Hypothalamus (tissue), 51 donors: ENCODE measurements around the gene IQSEC2.

Experiments used
- DNase-seq, 51 donors: peaks; one replicate each; lab custom pipeline; 2025; lab: John Stamatoyannopoulos, UW

The IQSEC2 gene

DNA sequence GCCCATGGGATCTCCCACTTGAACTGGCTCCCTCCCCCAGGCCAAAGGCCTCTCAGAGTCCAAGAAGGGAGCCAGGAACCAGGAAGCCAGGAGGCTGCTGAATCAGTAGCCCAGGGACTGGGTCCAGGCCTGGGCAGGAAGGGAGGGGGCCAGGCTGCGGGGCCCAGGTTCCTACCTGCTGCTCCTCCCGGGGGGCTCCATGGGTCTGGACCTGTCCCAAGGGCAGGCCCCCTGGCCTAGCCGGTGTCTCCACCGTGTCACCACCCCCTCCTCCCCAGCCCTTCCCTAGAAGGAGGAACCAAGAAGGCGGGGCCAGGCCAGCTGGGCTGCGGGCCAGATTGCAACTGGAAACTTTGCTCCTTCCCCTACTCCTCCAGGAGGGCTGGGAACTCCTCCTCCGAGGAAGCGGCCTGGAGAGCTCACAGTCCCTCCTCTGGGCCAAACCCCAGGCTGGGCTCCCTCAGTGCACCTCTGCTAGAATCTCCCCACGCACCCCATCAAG, at the start of gene IQSEC2:
Gene IQSEC2 (minus strand): TSS at position 264 of the 502 bp plus-strand sequence.
- peak in 36 of 51 donors; percentile 3 to 59 (median 33) for DNase-seq

DNA sequence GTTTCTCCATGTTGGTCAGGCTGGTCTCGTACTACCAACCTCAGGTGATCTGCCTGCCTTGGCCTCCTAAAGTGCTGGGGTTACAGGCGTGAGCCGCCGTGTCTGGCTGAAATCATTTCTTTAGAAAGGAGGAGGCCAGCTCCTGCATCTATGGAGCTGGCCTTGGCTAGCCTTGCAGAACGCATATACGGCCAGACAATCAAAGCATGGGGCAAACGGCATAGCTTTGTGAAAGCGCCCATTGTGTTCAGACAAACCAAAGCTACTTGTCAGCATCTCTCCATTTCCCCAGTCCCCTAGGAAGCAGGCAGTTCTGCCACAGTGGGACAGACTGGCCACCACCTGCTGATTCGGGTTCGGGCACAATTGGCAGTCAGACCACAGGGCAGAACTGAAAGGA, 48.9 kb upstream of the IQSEC2 start:
- peak in 11 of 51 donors; percentile 0 to 48 (median 10) for DNase-seq

DNA sequence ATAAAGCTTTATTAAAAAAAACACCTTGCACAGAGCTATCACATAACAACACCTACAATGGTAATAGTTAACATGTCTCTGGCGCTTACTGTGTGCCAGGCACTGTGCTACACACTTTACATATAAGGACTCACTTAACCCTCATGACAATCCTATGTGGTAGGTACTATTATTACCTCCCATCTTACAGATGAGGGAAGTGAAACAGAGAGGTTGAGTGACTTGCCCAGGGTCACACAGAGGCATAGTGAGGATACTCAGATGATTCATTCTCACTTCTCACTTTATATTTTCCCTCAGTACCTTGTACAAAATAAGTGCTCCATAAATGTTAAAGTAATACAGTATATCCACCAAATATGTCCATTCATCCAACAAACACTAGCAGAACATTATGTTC, 43.4 kb upstream of the IQSEC2 start:
- no peak for DNase-seq

DNA sequence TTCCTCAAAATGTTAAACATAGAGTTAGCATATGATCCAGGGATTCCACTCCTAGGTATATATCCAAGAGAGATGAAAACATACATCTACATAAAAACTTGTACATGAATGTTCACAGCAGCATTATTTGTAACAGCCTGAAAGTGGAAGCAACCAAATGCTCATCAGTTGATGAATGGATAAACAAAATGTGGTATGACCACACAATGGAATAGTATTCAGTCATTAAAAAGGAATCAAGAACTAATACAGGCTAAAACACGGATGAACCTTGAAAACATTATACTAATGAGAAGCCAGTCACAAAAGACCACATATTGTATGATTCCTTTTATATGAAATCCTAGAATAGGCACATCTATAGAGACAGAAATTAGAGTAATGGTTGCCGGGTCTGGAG, 42.7 kb upstream of the IQSEC2 start:
- no peak for DNase-seq

DNA sequence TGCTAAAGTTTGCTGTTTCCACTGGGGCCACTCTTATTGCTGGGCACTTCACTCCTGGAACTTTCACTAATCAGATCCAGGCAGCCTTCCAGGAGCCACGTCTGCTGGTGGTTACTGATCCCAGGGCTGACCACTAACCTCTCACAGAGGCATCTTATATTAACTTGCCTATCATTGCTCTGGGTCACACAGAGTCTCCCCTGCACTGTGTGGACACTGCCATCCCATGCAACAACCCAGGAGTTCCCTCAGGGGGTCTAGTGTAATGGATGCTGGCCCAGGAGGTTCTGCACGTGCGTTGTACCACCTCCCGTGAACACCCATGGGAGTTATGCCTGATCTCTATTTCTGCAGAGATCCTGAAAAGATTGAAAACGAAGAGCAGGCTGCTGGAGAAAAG, 41.8 kb upstream of the IQSEC2 start:
- no peak for DNase-seq

DNA sequence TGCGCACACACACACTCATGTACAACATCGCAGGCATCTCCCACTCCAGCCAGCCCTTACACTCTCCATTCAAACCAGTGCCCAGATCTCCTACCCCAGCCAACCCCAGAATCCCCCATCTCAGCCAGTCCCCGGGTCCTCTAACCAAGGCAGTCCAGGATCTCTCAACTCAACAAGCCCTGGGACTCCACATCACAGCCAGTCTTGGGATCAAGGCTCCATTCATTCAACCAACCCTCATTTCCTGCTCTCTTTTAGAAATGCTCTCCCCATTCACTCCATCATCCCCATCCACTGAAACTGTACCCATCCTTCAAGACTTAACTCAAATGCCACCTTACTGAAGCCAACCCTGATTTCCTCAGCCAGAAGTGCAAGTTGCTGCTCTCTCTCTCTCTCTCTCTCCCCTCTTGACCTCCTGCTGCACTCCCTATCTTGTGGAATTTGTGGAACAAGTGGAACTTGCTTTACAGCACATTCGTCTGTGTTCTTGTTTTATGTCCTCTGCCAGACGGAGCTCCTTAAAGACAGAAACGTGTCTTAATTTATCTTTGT, 40.6 kb upstream of the IQSEC2 start:
- DNase-seq = no peak

DNA sequence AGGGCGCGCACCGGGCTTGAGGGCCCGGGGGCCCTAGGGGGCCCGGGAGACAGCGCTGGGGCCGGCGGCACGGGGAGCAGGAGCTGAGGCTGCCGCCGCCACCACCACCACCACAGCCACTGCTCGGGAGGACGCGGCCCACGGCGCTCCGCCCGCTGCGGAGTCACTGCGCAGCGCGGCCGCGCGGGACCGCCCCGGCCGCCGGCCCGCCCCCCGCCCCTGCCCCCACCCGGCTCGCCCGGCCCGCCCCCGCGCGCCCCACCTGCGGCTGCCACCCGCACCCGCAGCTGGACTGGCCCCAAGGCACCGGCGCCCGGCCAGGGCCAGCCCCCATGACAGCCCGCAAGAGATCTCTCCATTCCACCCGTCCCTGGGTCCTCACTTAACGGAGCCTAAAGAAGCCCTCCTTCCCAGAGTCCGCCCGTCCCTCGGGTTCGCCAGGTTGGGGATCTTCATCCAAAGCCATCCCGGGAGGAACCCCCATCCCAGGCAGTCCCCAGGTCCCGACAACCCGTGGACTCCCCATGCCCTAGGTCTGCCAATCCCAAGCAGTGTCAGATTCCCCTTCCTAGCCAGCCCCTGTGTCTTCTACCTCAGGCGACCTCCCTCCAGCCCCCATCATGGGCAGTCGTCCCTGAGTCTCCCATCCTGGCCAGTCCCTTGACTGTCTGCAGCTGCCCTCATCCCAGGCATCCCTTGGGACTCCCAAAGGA, 40.0 kb upstream of the IQSEC2 start:
- peak in 17 of 51 donors; percentile 2 to 45 (median 11) for DNase-seq

DNA sequence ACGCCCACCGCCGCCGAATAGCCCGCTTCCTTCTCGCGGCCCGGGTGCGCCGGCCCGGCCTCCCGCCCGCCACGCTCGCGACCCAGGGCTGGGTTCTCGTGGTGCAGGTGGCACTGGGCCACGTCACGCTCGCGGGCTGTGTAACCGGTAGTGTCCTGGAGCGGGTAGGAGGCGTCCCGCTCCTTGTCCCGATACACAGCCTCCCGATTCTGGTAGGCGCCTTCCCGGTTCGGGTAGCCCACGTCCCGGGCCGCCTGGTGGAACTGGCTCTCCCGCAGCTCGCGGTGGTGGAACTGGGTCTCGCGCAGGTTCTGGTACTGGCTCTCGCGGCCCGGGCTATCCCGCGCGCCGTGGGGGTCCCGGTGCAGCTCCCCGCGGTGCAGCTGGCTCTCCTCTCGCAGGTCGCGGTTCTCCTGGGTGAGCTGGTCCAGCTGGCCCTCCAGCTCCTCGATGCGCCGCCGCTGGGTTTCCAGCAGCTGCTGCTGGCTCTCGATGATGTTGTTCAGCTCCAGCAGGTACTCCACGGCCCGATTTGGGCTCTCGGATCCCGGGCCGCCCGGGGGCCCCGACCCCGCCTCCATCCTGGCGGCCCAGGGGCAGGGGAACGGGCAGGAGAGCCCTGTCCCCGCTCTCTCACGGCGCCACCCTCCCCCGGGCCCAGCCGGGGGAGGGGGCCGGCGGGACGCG, 39.3 kb upstream of the IQSEC2 start:
- DNase-seq = peak in 11 of 51 donors; percentile 0 to 28 (median 9)

DNA sequence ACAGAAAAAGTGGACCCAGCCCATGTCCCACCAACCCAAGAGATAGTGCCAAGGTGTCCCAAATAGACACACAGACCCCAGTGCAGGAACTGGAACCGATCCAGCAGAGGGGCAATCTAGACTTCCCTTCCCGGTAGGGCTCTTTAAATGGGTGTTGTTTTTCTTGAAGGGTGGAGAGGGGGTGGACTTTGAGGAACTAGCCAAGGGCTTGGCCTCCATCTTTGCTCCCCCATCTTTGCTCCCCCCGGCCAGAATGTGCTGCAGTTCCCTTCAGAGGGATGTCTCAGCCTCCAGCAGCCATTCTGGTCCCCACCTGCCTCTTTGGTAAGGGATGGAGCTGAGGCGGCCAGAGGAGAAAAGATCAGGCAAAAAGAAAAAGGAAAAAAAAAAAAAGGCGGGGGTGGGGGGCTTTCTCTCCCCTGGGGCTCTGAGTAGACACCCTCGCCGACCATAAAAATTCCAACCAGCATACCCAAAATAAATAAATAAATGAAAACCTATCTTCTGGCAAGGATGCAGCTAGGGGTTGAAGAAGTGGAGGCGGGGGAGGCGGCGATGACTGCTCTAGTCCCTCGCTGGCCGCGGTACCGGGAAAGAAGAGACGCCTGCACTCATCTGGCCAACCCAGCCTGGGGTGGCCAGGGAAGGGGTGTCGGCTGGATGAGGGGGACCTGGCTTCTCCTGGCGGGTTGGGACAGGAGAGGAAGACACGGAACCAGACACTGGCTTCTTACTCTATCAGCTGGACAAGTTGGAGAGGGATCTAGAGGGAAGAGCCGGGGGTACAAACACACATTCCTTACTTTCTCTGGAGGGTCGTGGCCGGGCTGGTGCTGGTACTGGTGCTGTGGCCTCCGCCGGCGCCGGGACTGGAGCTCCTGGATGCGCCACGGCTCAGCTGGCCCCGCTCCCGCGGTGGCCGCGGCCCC, 38.5 kb upstream of the IQSEC2 start:
- DNase-seq = peak in 7 of 51 donors; percentile 1 to 11 (median 5)

DNA sequence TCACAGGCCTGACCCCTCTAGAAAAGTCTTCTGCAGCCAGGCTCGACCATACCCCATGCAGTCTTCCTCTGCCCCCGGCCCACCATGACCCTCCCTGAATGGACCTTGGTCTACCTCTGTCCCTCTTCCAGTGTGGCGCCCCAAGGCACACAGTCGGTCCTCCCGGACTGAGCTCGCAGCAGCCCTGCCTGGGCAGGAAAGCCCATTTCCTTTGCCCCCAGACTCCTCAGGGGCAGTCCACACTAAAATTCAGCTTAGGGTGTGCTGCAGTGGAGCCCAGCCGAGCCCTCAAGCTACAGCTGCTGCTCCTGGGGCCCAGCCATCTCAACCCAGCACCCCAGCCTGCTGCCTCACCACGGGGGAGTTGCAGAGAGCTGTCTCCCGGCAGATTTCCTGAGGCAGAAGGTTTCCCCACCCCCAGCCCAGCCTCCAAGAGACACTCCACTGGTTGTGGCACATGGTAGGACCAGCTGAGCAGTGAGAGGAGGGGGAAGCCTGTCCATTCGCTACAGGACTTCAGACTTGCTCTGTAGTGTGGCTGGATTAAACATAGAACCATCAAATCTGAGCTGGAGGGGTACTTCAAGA, 37.5 kb upstream of the IQSEC2 start:
- DNase-seq = peak in 16 of 51 donors; percentile 0 to 53 (median 3)

DNA sequence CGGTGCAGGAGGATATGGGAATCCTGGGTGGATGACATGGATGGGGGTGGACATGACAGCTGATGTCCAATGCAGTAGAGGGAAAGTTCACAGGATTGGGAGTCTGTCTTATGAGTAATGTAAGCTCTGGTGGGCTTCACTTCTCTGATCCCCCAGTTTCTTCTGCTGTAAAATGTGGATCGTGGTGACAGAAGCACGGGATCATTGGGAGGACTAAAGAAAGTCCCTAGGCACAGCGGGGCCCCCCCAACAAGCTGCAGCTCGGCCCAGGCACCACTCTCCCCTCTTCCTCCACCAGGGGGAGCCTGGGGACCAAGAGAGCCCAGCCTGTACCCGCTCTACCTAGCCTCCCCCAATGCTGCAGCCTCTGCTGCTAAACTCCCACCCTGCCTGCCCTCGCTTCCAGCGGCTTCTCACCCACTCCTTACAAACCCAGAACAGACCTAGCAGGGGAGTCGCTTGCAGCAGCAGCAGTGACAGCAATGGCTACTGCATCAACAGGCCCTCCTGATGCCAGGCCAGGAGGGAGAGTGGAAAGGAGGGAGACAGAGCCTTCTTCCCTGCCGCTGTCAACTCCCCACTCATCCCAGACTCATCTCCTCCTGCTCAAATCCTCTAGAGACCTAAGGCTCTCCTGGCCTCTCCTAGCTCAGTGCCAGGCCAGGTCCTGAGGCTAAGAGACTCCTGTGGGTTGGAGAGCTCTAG, 36.1 kb upstream of the IQSEC2 start:
- DNase-seq = peak in 46 of 51 donors; percentile 3 to 74 (median 46)

DNA sequence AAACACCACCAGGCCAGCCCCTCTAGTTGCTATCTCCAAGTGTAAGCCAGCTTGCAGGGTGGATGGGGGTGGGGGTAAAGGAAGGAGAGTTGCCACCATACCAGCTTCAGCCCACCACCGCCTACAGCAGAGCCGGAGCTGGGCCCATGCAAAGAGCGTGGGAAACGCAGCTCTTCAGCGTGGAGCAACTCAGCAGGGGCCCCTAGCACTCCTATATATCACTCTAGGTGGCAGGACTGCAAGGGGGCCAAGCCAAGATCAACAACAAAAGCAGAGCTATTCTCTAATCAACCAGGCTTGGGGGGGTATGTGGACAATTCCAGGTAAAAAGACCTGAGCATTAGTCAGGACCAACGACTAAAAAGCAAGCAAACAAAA, 35.5 kb upstream of the IQSEC2 start:
- DNase-seq = peak in 1 of 51 donors; percentile 6

DNA sequence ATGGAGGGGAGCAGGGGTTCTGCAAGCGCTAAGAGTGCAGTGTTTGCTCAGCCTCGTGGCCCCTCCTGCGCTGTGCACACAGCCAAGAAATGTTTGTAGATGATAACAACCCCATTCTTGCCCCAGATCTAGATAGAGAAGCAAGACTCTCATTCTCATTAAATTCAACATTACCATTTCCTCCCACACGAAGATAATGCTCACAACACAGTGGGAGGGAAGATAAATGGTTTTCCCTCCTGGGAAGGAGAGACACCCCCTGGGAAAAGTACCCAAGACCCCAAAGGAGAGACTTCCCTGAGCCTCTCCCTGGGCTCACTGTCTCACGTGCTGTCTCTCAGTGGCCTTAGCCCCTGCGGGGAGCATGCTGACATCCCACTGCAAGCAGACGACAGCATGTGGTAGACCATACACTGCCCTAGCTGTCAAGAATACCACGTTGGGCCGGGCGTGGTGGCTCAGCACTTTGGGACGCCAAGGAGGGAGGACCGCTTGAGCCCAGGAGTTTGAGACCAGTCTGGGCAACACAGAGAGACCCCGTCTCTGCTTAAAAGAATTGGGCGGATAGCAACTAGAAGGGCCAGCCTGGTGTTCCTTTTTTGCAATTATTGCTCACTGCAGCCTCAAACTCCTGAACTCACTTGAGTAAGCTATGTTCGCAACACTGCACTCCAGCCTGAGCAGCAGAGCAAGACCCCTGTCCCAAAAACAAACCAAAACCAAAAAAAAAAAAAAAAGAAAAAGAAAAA, 34.9 kb upstream of the IQSEC2 start:
- DNase-seq = no peak

DNA sequence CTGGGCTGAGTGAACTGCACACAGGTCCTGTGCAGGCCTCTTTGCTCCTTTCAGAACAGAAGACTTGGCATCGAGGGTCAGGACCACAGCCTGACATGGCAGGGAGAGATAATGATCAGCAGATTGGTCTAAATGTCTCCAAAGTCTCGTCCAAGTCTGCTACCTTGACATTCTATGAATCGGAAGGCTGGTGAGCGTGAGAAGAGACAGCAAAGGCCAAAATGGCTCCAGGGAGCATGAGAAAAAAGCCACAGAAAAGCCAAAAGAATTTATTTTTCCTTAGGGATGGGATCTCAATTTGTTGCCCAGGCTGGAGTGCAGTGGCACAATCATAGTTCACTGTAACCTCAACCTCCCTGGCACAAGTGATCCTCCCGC, 32.3 kb upstream of the IQSEC2 start:
- peak in 1 of 51 donors; percentile 1 for DNase-seq

DNA sequence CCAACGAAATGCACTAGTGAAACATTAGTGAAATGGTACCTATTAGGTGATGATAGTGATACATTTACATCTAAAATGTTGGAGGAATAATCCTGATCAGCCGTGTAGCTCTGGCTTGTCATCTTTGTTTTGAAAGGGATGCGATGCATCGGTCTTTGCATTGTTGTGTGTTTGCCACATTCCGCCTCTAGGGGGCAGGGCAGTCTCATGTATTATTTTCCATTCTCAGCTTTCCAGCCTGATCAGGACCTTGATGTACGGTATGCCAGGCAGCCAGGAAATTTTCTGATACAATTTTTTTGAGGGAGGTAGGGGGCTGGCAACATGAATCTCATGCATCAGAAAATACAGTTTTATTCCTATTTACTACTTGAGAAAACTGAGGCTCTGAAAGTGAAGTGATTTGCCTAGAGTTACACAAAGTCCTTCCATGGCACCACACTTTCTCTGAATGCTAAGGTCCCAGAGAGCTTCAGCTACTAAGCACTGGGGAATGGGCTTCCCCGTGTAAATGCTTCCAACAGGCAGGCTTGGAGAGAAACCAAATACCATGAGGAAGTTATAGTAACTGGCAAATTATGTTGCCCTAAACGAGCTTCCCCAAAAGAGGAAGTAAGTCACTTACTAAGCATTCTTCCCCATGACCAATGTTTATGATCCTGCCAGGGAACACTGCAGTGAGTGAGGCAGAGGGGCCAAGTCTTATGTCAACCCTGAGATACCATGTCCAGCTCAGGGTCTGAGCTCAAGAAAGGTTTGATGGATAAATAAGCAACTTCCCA, 31.8 kb upstream of the IQSEC2 start:
- peak in 41 of 51 donors; percentile 1 to 68 (median 25) for DNase-seq

DNA sequence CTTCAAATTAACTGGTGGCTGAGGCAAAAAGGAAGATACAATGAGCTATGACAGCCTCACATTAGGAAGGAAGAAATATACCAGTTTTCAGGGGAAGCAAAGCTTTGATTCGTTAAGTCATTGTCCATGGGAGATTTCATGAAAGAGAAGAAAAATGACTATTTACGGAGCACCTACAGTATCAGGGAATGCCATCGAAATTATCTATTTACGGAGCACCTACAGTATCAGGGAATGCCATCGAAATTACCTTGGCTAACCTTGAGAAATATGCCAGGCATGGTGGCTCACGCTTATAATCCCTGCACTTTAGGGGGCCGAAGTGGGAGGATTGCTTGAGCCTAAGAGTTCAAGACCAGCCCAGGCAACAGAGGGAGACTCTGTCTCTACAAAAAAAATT, 28.5 kb upstream of the IQSEC2 start:
- DNase-seq = no peak

DNA sequence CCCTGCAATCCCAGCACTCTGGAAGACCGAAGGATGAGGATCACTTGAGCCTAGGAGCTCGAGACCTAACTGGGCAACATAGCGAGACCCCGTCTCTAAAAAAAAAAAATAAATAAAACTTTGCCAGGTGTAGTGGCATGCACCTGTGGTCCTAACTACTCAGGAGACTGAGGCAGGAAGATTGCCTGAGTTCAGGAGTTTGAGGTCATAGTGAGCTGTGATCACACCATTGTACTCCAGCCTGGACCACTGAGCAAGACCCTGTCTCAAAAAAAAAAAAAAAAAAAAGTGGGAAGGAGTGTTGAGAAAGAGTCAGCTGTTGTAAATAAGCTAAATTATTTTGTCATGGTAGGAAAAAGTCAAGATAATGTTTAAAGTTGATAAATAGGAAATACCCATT, 27.5 kb upstream of the IQSEC2 start:
- DNase-seq = no peak
